Tibial artery (tissue), 4 donors: ENCODE measurements around the gene ADAMTS17.

ENCODE experiments used
- DNase-seq, 2 donors: peaks; one replicate each; pipeline ENCODE4 v3.0.0-alpha.2; 2019
- H3K27ac ChIP-seq, 2 donors: fragments of 200-600 bp; sonication (generic) in 1 of 2; 1 replicate in 1 of 2; 2 replicates in 1 of 2; pipeline ENCODE4 v1.5.1; 2018 to 2019; ENCODE audit warnings: mild to moderate bottlenecking in 1 of 2
- H3K27me3 ChIP-seq, 2 donors: fragments of 200-600 bp; sonication (generic) in 1 of 2; one replicate each; pipeline versions ENCODE4 v1.5.1 to v1.6.0; 2016 to 2019
- H3K36me3 ChIP-seq, 3 donors: fragments of 200-600 bp; sonication (generic) in 2 of 3; one replicate each; pipeline ENCODE4 v1.5.1; 2016 to 2019; ENCODE audit warnings: mild to moderate bottlenecking in 2 of 3
- H3K4me1 ChIP-seq, 4 donors: fragments of 200-600 bp; sonication (generic) in 2 of 4; 1 replicate in 3 of 4; 2 replicates in 1 of 4; pipeline ENCODE4 v1.5.1; 2016 to 2019
- H3K4me3 ChIP-seq, 2 donors: fragments of 200-600 bp; sonication (generic) in 1 of 2; 1 replicate in 1 of 2; 2 replicates in 1 of 2; pipeline ENCODE4 v1.5.1; 2018 to 2019; ENCODE audit warnings: mild to moderate bottlenecking in 2 of 2
- H3K9me3 ChIP-seq, 3 donors: fragments of 200-600 bp; sonication (generic) in 1 of 3; one replicate each; pipeline ENCODE4 v1.5.1; 2016 to 2019
- CTCF ChIP-seq, 2 experiments: fragments of 200-600 bp in 1 of 2; fragments of 450-650 bp in 1 of 2; IDR thresholded peaks; one replicate each; pipeline ENCODE4 v1.5.1; 2017 to 2019; ENCODE audit warnings: antibody characterized with exemption in 2 of 2, mild to moderate bottlenecking in 1 of 2, moderate library complexity in 1 of 2
- intact Hi-C: fragments of 100-400 bp; cut with DNase I; formaldehyde crosslinking; loops from one replicate; pipeline ENCODE4 v1.15.0; 2023; ENCODE audit warnings: low total_unique reads

ADAMTS17 gene

GRCh38 chr15:100279446-100279845, 62.3 kb downstream of the ADAMTS17 start:
- TF ChIP-seq CTCF (IDR thresholded peaks at IDR 0.05), result no peak
- no peaks in the 10 kb centered on the region for H3K9me3 ChIP-seq
- no peak for DNase-seq

GRCh38 chr15:100278596-100279380, 63.0 kb downstream of the ADAMTS17 start:
- Histone ChIP-seq H3K27me3 (no peaks in the 10 kb centered on the region), H3K27ac (no peak overlapping the region), H3K4me3 (no peak overlapping the region), H3K9me3 (peaks cover 0 to under 1% (median under 1%) of the 10 kb centered on the region in 3 donors), H3K36me3 (no peaks in the 10 kb centered on the region), H3K4me1 (no peaks in the 10 kb centered on the region)
- intact Hi-C loops, result no loop called here
- no peak for TF ChIP-seq CTCF (IDR thresholded peaks at IDR 0.05)
- no peak for DNase-seq

More at GRCh38 chr15:100279446-100279845, 62.3 kb downstream of the ADAMTS17 start:
- Histone ChIP-seq H3K4me3 (no peak overlapping the region), H3K27me3 (no peaks in the 10 kb centered on the region), H3K4me1 (peaks cover 0 to 2% (median 0%) of the 10 kb centered on the region in 4 donors), H3K27ac (no peak overlapping the region), H3K36me3 (no peaks in the 10 kb centered on the region)
- intact Hi-C loops, result no loop called here

- no peaks in the 10 kb centered on the region for H3K4me1 ChIP-seq
- no peaks in the 10 kb centered on the region for H3K27me3 ChIP-seq
- peaks cover 0 to 12% (median 0%) of the 10 kb centered on the region in 3 donors for H3K36me3 ChIP-seq
- no peak for TF ChIP-seq CTCF (IDR thresholded peaks at IDR 0.05)
- peaks cover 0 to 15% (median 12%) of the 10 kb centered on the region in 3 donors for H3K9me3 ChIP-seq
- no peak overlapping the region for H3K27ac ChIP-seq
- intact Hi-C loops, result no loop called here
- H3K4me3 ChIP-seq, result no peak overlapping the region
- no peak for DNase-seq
Measured at GRCh38 chr15:100277087-100277855, 64.5 kb downstream of the ADAMTS17 start.

- peaks cover 0 to 12% (median 0%) of the 10 kb centered on the region in 3 donors for H3K36me3 ChIP-seq
- no peak for DNase-seq
- intact Hi-C loops, result no loop called here
- H3K4me1 ChIP-seq, result no peaks in the 10 kb centered on the region
- no peak overlapping the region for H3K27ac ChIP-seq
- H3K4me3 ChIP-seq, result no peak overlapping the region
- H3K9me3 ChIP-seq, result peaks cover 0 to 17% (median 12%) of the 10 kb centered on the region in 3 donors
- TF ChIP-seq CTCF (IDR thresholded peaks at IDR 0.05), result no peak
- H3K27me3 ChIP-seq, result no peaks in the 10 kb centered on the region
Measured at GRCh38 chr15:100276506-100276905, 65.3 kb downstream of the ADAMTS17 start.

- intact Hi-C loops, result no loop called here
- Histone ChIP-seq H3K27me3 (no peaks in the 10 kb centered on the region), H3K4me3 (no peak overlapping the region), H3K4me1 (no peaks in the 10 kb centered on the region), H3K9me3 (peaks cover 0 to 17% (median 12%) of the 10 kb centered on the region in 3 donors), H3K27ac (no peak overlapping the region), H3K36me3 (peaks cover 0 to 12% (median 0%) of the 10 kb centered on the region in 3 donors)
- DNase-seq, result no peak
- TF ChIP-seq CTCF (IDR thresholded peaks at IDR 0.05), result no peak
Measured at GRCh38 chr15:100275641-100276040, 66.1 kb downstream of the ADAMTS17 start.
